Vagina (tissue), 2 donors: ENCODE measurements around the gene HK3.

Source experiments
- POLR2A ChIP-seq, 2 donors: fragments of 450-650 bp; IDR thresholded peaks; one replicate each; pipeline ENCODE4 v1.6.1; 2017; ENCODE audit warnings: antibody characterized with exemption in 2 of 2, mild to moderate bottlenecking in 2 of 2, moderate library complexity in 2 of 2
- TF ChIP-seq, protein P1 (sequence below), 3 experiments: fragments of 450-650 bp in 2 of 3; fragments of 200-600 bp in 1 of 3; sonication (generic) in 1 of 3; IDR thresholded peaks; one replicate each; pipeline ENCODE4 v1.5.1; 2017 to 2019; ENCODE audit warnings: antibody characterized with exemption in 3 of 3, mild to moderate bottlenecking in 2 of 3, moderate library complexity in 2 of 3

DNA sequence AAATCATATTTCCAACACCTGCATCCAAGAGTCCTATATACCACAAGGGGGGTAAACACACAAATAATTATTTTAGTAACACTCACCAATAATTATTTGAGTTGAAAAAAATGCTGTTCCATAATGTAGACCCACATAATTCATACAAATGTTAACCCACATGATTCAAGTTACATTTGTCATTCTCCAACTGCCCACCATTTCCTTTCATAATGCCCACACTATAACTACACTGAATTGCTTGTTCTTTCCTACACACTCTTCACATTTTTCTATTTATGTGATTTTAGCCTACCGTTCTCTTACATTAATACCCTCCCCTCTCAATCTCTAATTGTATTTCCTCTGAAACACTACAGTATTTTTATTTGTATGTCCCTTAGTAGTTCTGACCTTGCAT lies 35.9 kb upstream of the HK3 start:
- TF ChIP-seq, protein P1, sequence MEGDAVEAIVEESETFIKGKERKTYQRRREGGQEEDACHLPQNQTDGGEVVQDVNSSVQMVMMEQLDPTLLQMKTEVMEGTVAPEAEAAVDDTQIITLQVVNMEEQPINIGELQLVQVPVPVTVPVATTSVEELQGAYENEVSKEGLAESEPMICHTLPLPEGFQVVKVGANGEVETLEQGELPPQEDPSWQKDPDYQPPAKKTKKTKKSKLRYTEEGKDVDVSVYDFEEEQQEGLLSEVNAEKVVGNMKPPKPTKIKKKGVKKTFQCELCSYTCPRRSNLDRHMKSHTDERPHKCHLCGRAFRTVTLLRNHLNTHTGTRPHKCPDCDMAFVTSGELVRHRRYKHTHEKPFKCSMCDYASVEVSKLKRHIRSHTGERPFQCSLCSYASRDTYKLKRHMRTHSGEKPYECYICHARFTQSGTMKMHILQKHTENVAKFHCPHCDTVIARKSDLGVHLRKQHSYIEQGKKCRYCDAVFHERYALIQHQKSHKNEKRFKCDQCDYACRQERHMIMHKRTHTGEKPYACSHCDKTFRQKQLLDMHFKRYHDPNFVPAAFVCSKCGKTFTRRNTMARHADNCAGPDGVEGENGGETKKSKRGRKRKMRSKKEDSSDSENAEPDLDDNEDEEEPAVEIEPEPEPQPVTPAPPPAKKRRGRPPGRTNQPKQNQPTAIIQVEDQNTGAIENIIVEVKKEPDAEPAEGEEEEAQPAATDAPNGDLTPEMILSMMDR (IDR thresholded peaks at IDR 0.05), result no peak
- TF ChIP-seq POLR2A (IDR thresholded peaks at IDR 0.05), result no peak
